NCI-H1417 (cell line): Measurements from ENCODE around the gene ECM1.
A peak's percentile ranks its signal among the peaks of the same experiment; 100 is the strongest.

Source experiments
- DNase-seq, 3 experiments: peaks; one replicate each; lab custom pipeline; 2025; lab: John Stamatoyannopoulos, UW

The ECM1 gene

DNA sequence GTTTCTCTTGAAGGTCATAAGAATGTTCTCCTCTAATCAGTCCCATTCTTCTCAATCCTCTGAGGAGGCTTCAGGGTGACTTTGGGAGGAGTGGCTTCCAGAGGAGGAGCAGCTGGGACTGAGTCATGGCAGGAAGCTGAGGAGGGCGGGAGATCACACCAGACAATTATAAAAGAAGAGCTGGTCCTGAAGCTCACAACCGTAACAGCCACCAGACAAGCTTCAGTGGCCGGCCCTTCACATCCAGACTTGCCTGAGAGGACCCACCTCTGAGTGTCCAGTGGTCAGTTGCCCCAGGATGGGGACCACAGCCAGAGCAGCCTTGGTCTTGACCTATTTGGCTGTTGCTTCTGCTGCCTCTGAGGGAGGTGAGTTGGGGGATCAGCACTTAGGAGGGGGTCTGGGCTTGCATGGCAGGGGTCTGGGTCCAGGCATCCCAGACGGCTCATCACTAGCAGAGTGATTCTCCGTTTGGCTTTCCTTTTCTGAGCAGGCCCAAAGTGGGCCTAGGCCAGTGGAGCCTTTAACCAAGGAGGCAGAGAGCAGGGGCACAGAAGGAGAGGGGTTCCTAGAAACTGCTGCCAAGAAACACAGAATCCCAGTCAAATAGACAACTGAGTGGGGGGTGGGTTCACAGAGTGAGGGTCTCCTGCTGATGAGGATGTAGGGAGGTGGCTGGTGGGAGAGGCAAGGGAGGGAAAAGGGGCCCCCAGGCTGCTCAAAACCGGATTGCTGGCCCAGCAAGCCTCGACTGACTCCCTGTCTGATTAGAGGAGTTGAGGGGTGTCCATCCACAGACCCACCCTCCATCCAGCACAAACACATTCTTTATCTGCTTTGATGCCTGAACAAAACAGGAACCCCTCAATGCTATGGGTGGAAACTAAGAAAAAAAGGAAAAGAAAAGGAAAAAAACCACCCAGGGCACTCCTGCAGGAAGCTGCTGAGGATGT lies at the start of gene ECM1:
Gene ECM1, plus strand, starts transcription at position 198 of the 953 bp plus-strand sequence. Its CDS starts 101 bp downstream, at position 299.
- DNase-seq, result no peak

- peak; percentile 47 to 89 (median 81) for DNase-seq
Measured at GRCh38 chr1:150464422-150464826, 43.5 kb upstream of the ECM1 start.

DNA sequence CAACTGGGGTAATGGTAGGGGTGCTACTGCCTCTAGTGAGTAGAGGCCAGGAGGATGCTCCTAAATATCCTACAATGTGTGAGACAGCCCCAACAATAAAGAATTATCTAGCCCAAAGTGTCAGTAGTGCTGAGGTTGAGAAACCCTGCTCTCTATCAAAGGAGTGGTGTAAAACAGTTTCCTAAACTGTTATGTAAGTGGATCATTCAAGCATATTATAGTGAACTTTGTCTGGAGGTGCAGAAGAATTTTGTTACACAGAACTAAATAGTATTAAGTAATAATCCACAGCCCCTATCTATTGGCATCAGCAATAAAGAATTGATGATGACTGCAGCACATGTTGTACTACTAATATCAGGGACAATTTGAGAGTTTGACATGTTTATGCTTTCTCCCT lies 40.9 kb upstream of the ECM1 start:
- no peak for DNase-seq

DNA sequence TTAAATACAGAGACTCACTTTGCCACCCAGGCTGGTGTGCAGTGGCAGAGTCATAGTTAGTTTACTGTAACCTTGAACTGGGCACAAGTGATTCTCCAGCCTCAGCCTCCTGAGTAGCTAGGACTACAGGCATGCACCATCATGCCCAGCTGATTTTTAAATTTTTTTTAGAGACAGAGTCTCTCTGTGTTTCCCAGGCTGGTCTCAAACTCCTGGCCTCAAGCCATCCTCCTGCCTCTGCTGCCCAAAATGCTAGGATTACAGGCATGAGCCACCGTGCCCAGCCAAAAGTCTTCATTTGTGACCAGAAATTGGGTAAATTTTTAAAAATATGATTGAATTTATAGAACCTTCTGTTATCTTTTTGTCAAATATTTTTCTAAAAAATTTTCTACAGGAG lies 38.6 kb upstream of the ECM1 start:
- DNase-seq, result no peak

DNA sequence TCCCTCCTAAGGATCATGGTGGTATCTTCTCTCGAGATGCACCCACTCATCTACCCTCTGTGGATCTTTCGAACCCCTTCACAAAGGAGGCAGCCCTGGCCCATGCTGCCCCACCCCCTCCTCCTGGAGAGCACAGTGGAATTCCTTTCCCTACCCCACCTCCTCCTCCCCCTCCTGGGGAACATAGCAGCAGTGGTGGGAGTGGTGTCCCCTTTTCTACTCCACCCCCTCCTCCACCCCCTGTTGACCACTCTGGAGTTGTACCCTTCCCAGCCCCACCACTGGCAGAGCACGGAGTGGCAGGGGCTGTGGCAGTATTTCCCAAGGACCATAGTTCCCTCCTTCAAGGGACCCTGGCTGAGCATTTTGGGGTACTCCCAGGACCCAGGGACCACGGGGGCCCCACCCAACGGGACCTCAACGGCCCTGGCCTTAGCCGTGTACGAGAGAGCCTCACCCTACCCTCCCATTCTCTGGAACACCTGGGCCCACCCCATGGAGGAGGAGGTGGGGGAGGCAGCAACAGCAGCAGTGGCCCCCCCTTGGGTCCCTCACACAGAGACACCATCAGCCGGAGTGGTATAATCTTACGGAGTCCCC lies 35.2 kb upstream of the ECM1 start:
- no peak for DNase-seq

DNA sequence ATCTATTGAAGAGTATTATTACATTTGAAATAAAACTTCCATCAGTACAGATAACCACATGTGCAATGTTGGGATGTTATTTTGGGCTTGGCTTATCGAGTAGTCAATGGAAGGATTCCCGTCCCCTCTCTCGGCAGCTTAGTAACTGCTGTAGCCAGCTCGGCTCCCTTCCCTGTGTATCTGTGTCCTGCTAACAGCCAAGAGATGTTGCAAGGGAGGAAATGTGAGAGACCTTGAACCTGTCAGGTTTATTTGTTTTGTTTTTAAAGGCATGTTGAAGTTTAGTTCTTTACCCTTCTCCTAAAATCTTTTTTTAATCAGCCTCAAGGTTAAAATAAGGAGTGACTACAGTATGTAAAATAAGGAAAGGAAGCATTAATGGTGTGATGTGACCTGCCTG lies 34.2 kb upstream of the ECM1 start:
- DNase-seq, result no peak

GRCh38 chr1:150474869-150475268 lies 33.0 kb upstream of the ECM1 start:
- DNase-seq, result no peak

DNA sequence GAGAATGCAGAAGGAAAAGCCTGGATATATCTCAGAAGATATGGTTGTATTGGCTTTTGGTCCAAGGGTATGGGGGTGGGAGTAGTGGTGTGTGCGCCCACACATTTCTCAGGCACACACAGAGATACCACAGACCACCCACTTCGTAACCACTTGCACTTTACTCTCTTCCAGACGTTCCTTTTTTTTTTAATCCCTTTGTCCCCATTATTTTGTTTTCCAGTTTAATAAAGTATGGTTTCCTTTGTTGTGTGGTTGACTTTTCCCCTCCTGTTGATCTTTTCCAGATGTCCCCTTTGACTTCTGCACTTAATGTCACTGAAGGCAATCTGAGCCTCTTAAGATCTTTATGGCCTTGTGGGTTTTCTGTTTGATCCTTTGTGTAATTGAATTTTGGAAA lies 31.2 kb upstream of the ECM1 start:
- no peak for DNase-seq

DNA sequence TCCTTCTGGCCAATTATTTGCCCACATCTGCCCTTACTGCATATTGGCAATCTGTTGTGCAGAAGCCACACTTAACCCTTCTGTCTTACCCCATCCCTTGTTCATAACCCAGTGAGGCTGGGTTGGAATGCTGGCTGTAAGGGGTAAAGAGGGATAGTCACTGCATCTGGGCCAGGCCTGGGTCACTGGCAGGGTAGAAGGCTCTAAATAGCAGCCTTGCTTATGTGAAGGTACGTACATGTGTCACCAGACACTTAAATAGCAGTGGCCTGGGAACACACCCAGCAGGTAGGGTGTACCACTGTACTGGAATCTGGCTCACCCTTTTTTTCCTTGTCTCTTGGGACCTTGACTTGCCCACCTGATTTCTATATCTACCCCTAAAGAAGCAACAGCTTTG lies 30.6 kb upstream of the ECM1 start:
- no peak for DNase-seq

- peak in 2 of 3 experiments; percentile 6 to 15 for DNase-seq
Measured at GRCh38 chr1:150477733-150478132, 30.2 kb upstream of the ECM1 start.

- DNase-seq, result peak in 1 of 3 experiments; percentile 16
Measured at GRCh38 chr1:150479370-150479769, 28.5 kb upstream of the ECM1 start.

DNA sequence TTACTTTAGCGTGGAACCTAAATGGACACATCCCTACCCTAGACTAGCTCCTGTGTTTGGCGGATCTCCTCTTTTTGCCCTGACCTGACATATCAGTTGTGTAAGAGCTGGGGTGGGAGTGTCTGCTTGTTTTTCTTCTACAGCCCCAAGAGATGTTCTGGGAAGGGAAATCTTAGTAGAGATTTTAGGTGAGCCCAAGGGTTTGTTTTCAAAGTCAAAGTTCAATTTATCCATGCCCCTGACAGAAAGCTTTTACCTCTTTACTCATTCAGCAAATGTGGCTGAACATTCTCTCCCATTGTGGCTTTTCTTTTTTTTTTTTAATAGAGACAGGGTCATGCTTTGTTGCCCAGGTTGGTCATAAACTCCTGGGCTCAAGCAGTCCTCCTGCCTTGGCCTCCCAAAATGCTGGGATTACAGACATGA lies 28.0 kb upstream of the ECM1 start:
- DNase-seq, result no peak

GRCh38 chr1:150484431-150484830 lies 23.5 kb upstream of the ECM1 start:
- no peak for DNase-seq

DNA sequence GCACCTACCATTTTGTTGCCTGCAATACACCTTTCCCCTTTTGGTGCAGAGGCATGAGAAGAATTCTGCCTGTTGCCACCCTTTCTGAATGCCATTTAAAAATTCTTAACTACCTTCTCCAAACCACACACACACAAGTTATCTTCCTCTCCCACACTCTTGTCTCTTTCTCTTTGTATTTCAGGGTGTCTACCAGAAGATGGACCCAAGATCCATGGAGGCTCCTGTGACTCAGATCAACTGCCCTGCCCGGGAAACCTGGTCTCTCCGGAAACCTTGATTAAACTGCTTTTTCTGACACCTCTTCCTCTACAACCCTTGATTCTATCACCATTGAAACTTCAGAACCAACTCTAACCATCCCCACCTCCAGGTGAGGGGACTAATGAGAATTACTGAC lies 23.0 kb upstream of the ECM1 start:
- peak in 1 of 3 experiments; percentile 8 for DNase-seq

GRCh38 chr1:150486966-150487762 lies 20.7 kb upstream of the ECM1 start, which contains the start of gene TARS2:
Gene TARS2 (plus strand): TSS chr1:150487419. CDS start chr1:150487451, 32 bp downstream.
- peak; percentile 96 to 100 (median 99) for DNase-seq

DNA sequence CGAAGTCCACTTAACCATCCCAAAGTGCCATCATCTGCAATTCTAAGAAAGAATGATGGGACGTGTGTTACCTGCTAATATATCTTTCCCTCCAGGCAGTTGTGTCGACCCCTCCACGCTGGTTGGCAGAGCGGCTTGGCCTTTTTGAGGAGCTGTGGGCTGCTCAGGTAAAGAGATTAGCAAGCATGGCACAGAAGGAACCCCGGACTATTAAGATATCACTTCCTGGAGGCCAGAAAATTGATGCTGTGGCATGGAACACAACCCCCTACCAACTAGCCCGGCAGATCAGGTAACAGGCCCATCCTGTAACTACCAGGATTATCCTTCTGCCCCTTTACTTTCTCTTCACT lies 20.2 kb upstream of the ECM1 start:
- no peak for DNase-seq

DNA sequence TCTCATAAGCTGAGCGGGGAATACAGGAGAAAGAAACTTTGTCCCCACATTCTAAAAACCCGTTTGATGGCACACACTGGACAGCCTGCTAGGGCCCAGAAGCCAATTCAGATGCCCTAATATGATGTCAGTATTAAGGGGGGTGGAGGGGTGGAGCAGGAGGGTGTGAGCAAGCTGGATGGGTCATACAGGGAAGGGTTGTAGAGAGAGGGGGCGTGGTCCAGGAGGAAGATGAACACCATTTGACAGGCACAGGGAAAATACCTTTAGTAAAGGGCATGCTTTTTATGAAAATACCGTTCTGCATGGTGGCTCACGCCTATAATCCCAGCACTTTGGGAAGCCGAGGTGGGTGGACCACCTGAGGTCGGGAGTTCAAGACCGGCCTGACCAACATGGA lies 14.7 kb upstream of the ECM1 start:
- no peak for DNase-seq

DNA sequence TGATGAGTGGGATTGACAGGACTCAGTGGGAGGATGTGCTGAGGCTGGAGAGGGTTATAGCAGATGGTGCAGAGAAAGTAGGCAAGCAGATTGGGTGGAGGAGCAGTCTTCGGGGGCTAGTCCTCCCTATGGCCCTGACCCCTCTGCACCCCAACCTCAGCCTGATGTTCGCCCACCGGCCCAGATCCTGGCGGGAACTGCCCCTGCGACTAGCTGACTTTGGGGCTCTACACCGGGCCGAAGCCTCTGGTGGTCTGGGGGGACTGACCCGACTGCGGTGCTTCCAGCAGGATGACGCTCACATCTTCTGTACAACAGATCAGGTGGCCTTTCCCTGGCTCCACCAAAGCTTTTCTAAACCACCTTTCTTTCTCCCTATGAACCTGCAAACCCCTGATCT lies 9.6 kb upstream of the ECM1 start:
- DNase-seq, result no peak

DNA sequence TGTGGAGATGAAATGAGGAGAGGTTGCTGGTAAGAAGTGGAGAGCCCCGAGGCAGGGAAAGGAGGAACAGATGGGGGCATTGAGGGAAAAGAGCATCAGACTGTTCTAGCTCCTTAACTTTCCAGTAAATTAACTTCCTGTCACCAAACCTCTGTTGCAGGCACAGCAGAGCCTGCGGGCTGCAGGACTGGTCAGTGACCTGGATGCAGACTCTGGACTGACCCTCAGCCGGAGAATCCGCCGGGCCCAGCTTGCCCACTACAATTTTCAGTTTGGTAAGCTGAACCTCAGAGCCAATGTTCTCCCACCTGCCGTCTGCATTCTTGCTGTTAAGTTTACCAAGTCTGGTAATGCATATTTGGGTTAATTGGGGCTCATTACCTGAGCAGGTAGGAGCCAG lies 2.5 kb upstream of the ECM1 start:
- peak in 1 of 3 experiments; percentile 38 for DNase-seq

DNA sequence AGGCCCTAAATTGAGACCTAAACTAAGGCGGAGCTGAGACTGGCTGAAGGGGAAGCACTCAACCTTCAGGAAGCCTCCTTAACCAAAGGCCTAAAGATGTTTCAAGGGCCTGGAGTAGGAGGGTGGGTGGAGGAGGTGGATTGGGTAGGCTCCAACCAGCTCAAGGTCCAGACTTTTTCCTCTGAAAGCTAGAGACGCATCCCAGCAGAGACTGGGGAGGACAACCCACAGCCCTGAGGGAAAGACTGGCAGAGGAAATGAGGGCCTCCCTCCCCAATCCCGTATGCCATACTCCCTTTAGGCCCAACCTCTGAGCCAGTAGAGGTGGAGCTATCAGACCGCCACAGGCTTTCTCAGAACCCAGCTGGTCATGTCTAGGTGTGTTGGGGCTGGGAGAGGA lies 1.1 kb downstream of the ECM1 start:
- DNase-seq, result no peak

- DNase-seq, result peak; percentile 35 to 96 (median 88)
Measured at GRCh38 chr1:150511551-150511950, 3.6 kb downstream of the ECM1 start.

- no peak for DNase-seq
Measured at GRCh38 chr1:150511985-150512660, 4.2 kb downstream of the ECM1 start.
